B cell (primary cell): Measurements from ENCODE around the gene ACAP3. TPM values are rescaled to one million over a fixed set of nuclear protein-coding genes. Genes with fewer than 3 reads are reported as not detected.

Source experiments
- ATAC-seq: fragments of 200-7000 bp; cut with Tn5 transposase; one replicate; pipeline ENCODE4 v1.10.0; 2021; ENCODE audit warnings: low read depth, mild to moderate bottlenecking, moderate number of reproducible peaks, moderate library complexity
- CTCF ChIA-PET: fragments of 350-600 bp; sonication (Branson Sonifier 250); formaldehyde crosslinking; loops from one replicate; lab custom pipeline; 2021; ENCODE audit warnings: antibody characterized with exemption, inconsistent platforms; lab: Charles Lee
- POLR2A ChIA-PET: fragments of 350-600 bp; sonication (Branson Sonifier 250); formaldehyde crosslinking; loops from one replicate; lab custom pipeline; 2021; ENCODE audit warnings: antibody characterized with exemption; lab: Charles Lee
- DNase-seq: peaks from one replicate; pipeline ENCODE4 v3.0.0; 2013
- H2AFZ ChIP-seq: 2 replicates; pipeline ENCODE4 v1.6.1; 2012; ENCODE audit warnings: mild to moderate bottlenecking, low read depth, low read length; ENCODE audit not compliant: insufficient read depth, poor library complexity, severe bottlenecking
- H3K27ac ChIP-seq, 2 donors: 1 replicate in 1 of 2; 2 replicates in 1 of 2; pipeline ENCODE4 v1.5.1; 2012 to 2013; ENCODE audit warnings: low read length in 2 of 2, mild to moderate bottlenecking in 2 of 2, moderate library complexity in 1 of 2
- H3K27me3 ChIP-seq, 4 experiments: fragments of 200-600 bp in 1 of 4; sonication (generic) in 1 of 4; replicated peaks in 1 of 4; 1 replicate in 2 of 4; 2 replicates in 2 of 4; pipeline versions ENCODE4 v1.6.1 to v1.7.0; 2013 to 2016; ENCODE audit warnings: low read length in 3 of 4, mild to moderate bottlenecking in 2 of 4, mixed read lengths in 1 of 4, moderate library complexity in 1 of 4; ENCODE audit not compliant: insufficient read depth in 4 of 4, control insufficient read depth in 3 of 4; ENCODE audit errors: control extremely low read depth in 1 of 4
- H3K36me3 ChIP-seq, 2 experiments: replicated peaks in 1 of 2; 1 replicate in 1 of 2; 2 replicates in 1 of 2; pipeline versions ENCODE4 v1.6.1 to v1.7.1; 2013; ENCODE audit warnings: low read length in 1 of 2; ENCODE audit not compliant: insufficient read depth in 2 of 2, control insufficient read depth in 1 of 2; ENCODE audit errors: control extremely low read depth in 1 of 2, extremely low read depth in 1 of 2
- H3K4me1 ChIP-seq, 2 donors: fragments of 200-600 bp in 1 of 2; sonication (generic) in 1 of 2; 1 replicate in 1 of 2; 2 replicates in 1 of 2; pipeline versions ENCODE4 v1.5.1 to v1.6.1; 2013 to 2017; ENCODE audit warnings: low read length in 2 of 2; ENCODE audit not compliant: control insufficient read depth in 2 of 2, insufficient read depth in 2 of 2
- H3K4me2 ChIP-seq: replicated peaks from 2 replicates; pipeline ENCODE3; 2012; ENCODE audit warnings: mild to moderate bottlenecking, low read depth, low read length; ENCODE audit not compliant: poor library complexity, severe bottlenecking
- H3K4me3 ChIP-seq, 5 experiments: fragments of 200-600 bp in 1 of 5; sonication (generic) in 1 of 5; 1 replicate in 3 of 5; 2 replicates in 2 of 5; pipeline versions ENCODE4 v1.5.1 to v1.7.0; 2011 to 2016; ENCODE audit warnings: low read length in 4 of 5, mild to moderate bottlenecking in 4 of 5, low read depth in 2 of 5, control low read depth in 1 of 5, moderate library complexity in 1 of 5; ENCODE audit not compliant: insufficient read depth in 1 of 5; ENCODE audit errors: control extremely low read depth in 1 of 5, extremely low read depth in 1 of 5
- H3K79me2 ChIP-seq: fragments of 200-600 bp; sonication (generic); one replicate; pipeline ENCODE4 v1.6.0; 2016; ENCODE audit warnings: low read length; ENCODE audit not compliant: control insufficient read depth, insufficient read depth
- H3K9ac ChIP-seq: fragments of 200-600 bp; sonication (generic); 2 replicates; pipeline ENCODE4 v1.6.1; 2017; ENCODE audit warnings: mild to moderate bottlenecking, low read length, moderate library complexity
- H3K9me3 ChIP-seq, 3 donors: one replicate each; pipeline versions ENCODE4 v1.6.1 to v1.7.1; 2013; ENCODE audit warnings: low read length in 2 of 3; ENCODE audit not compliant: control insufficient read depth in 2 of 3, insufficient read depth in 1 of 3; ENCODE audit errors: control extremely low read depth in 1 of 3
- H4K20me1 ChIP-seq: 2 replicates; pipeline ENCODE4 v1.6.0; 2012; ENCODE audit warnings: mild to moderate bottlenecking, low read length; ENCODE audit not compliant: insufficient read depth, control insufficient read depth, poor library complexity, severe bottlenecking
- H3K27ac Mint-ChIP-seq: one replicate; pipeline ENCODE4 v1.8.0; 2021; ENCODE audit warnings: mixed read lengths
- H3K27me3 Mint-ChIP-seq: one replicate; pipeline ENCODE4 v1.8.0; 2021; ENCODE audit warnings: mixed read lengths
- H3K4me1 Mint-ChIP-seq: one replicate; pipeline ENCODE4 v1.8.0; 2021; ENCODE audit warnings: mixed read lengths
- H3K4me3 Mint-ChIP-seq: one replicate; pipeline ENCODE4 v1.8.0; 2021; ENCODE audit warnings: mixed read lengths
- H3K9me3 Mint-ChIP-seq: one replicate; pipeline ENCODE4 v1.8.0; 2022; ENCODE audit warnings: mixed read lengths; ENCODE audit not compliant: insufficient read depth
- EZH2 ChIP-seq: IDR thresholded peaks from 2 replicates; pipeline ENCODE4 v1.6.1; 2012; ENCODE audit warnings: borderline replicate concordance, low read depth, mild to moderate bottlenecking, moderate library complexity, low read length; ENCODE audit not compliant: insufficient read depth, poor library complexity, severe bottlenecking
- WGBS: methylation state at CpG from one replicate; pipeline ENCODE4 v1.1.5; 2013; ENCODE audit warnings: missing lambda C conversion rate; ENCODE audit not compliant: insufficient coverage; 5-methylcytosine and 5-hydroxymethylcytosine counted together
- intact Hi-C: fragments of 100-400 bp; cut with micrococcal nuclease; formaldehyde crosslinking; loops from one replicate; pipeline ENCODE4 v1.10.0; 2022
- polyA plus RNA-seq: library from polyadenylated mRNA; depleted of rRNA; stranded (reverse); fragments of >200 nt; gene quantifications from 2 replicates; pipeline ENCODE4 v1.2.3, GENCODE V29; 2012
- total RNA-seq, 2 donors: library from RNA; stranded (reverse); fragments of 120-200 nt in 1 of 2; gene quantifications; 1 replicate in 1 of 2; 2 replicates in 1 of 2; pipeline versions ENCODE4 v1.2.3 to v1.2.4, GENCODE V29; 2013 to 2022
- TF ChIP-seq, protein P1 (sequence below): fragments of 200-600 bp; IDR thresholded peaks from one replicate; pipeline ENCODE4 v1.8.0; 2022; ENCODE audit warnings: antibody characterized with exemption, mild to moderate bottlenecking

ACAP3 gene
- total and polyA plus RNA-seq, 2 donors (not counting 1 experiment from before 2014, with no cell fraction given): 40.7 to 124 TPM

DNA sequence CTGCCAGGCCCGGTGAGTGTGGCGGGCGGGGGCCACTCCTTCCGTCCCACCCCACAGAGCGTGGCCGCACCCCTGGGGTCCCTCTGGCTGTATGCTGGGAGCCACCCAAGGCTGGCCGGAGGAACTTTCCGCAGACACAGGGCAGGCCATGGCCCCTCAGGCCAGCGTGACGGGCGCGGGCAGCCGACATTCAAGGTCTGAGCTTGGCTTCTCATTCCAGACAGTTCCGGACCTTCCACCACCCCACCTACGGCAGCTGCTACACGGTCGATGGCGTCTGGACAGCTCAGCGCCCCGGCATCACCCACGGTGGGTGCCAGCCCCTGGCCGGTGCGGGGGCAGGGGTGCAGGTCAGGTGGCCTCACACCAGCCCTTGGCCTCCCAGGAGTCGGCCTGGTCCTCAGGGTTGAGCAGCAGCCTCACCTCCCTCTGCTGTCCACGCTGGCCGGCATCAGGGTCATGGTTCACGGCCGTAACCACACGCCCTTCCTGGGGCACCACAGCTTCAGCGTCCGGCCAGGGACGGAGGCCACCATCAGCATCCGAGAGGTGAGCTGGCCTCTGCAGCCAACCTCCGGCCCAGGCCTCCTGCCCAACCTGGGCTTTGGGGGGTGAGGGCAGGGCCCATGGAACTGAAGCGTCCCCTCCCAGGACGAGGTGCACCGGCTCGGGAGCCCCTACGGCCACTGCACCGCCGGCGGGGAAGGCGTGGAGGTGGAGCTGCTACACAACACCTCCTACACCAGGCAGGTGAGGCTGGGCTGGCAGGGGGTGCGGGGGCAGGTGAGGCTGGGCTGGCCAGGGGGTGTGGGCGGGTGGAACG, 20.2 kb downstream of the ACAP3 start:
- H3K27ac Mint-ChIP-seq: no peak overlapping the region
- Histone ChIP-seq H3K4me1 (peaks cover 0 to 19% of the 10 kb centered on the region in 2 donors), H3K4me3 (no peak overlapping the region), H2AFZ (no peak overlapping the region), H3K79me2 (no peaks in the 10 kb centered on the region), H3K9me3 (no peaks in the 10 kb centered on the region), H3K36me3 (no peaks in the 10 kb centered on the region), H3K27ac (no peak overlapping the region), H3K27me3 (no peaks in the 10 kb centered on the region), H3K9ac (no peak overlapping the region), H3K4me2 (no peak overlapping the region), H4K20me1 (no peaks in the 10 kb centered on the region)
- DNase-seq (no peak), ATAC-seq (no peak)
- no peak overlapping the region for H3K4me3 Mint-ChIP-seq
- no peaks in the 10 kb centered on the region for H3K27me3 Mint-ChIP-seq
- 94% methylated on average over 33 of the region's 46 CpGs for WGBS
- POLR2A ChIA-PET: interaction anchor here (0.6 kb wide), 1 partner anchor 109 kb away, joined by 3 read pairs; no protein-coding TSS in a partner anchor
- H3K4me1 Mint-ChIP-seq: peaks cover 13% of the 10 kb centered on the region
- CTCF ChIA-PET: interaction anchor here (1.3 to 1.7 kb wide), 4 partner anchors 12 to 304 kb away, joined by 3 to 5 read pairs (median 4); no protein-coding TSS in a partner anchor
- intact Hi-C loops: no loop called here
- TF ChIP-seq EZH2: no peak
- TF ChIP-seq, protein P1, sequence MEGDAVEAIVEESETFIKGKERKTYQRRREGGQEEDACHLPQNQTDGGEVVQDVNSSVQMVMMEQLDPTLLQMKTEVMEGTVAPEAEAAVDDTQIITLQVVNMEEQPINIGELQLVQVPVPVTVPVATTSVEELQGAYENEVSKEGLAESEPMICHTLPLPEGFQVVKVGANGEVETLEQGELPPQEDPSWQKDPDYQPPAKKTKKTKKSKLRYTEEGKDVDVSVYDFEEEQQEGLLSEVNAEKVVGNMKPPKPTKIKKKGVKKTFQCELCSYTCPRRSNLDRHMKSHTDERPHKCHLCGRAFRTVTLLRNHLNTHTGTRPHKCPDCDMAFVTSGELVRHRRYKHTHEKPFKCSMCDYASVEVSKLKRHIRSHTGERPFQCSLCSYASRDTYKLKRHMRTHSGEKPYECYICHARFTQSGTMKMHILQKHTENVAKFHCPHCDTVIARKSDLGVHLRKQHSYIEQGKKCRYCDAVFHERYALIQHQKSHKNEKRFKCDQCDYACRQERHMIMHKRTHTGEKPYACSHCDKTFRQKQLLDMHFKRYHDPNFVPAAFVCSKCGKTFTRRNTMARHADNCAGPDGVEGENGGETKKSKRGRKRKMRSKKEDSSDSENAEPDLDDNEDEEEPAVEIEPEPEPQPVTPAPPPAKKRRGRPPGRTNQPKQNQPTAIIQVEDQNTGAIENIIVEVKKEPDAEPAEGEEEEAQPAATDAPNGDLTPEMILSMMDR: no peak
- H3K9me3 Mint-ChIP-seq: no peaks in the 10 kb centered on the region
